ENCODE measurements around the gene PITPNM3. TPM values are rescaled to one million over a fixed set of nuclear protein-coding genes. Genes with fewer than 3 reads are reported as not detected.

Gene PITPNM3
- total RNA-seq, 1 donor from 2014 or later, result 1.3 TPM

DNA sequence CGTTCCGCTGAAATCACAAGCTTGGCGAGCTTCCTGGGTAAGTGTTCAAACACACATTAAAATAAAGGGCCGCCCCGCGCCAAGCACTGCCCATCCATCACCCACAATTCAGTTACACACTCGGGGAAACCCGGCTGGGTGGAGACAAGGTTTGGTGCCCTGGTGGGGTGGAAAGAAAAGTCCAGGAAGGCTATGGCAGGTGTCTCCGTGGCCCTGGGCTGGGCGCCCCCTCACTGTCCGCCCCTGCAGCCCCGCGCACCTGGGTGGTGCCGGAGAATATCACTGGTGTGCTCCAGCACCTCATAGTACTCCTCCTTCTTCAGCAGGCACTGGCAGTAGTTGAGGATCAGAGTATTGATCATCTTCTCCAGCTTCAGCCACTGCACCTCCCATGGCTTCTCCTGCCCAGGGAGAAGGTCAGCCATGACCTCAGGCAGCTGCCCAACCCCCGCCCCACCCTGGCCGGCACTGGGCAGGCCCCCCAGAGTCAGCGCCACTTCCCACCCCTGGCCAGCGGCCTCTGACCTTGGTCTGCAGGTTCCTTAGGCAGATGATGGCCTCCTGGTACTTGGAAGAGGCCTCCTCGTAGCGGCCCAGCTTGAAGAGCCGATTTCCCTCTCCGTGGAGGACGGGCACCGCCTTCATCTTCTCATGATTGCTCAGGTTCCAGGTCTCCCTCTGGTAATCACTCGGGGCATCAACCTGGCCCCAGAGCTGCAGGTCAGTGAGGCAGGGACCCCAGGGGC, 129.8 kb downstream of the PITPNM3 start:
- H3K4me3 ChIP-seq (ENCODE audit: low read depth, low read length), result no peak overlapping the region
- no peak for DNase-seq (ENCODE audit: low read depth)
- TF ChIP-seq, protein P1, sequence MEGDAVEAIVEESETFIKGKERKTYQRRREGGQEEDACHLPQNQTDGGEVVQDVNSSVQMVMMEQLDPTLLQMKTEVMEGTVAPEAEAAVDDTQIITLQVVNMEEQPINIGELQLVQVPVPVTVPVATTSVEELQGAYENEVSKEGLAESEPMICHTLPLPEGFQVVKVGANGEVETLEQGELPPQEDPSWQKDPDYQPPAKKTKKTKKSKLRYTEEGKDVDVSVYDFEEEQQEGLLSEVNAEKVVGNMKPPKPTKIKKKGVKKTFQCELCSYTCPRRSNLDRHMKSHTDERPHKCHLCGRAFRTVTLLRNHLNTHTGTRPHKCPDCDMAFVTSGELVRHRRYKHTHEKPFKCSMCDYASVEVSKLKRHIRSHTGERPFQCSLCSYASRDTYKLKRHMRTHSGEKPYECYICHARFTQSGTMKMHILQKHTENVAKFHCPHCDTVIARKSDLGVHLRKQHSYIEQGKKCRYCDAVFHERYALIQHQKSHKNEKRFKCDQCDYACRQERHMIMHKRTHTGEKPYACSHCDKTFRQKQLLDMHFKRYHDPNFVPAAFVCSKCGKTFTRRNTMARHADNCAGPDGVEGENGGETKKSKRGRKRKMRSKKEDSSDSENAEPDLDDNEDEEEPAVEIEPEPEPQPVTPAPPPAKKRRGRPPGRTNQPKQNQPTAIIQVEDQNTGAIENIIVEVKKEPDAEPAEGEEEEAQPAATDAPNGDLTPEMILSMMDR (conservative IDR thresholded peaks at IDR 0.05; ENCODE audit: low read depth, low read length), result no peak

DNA sequence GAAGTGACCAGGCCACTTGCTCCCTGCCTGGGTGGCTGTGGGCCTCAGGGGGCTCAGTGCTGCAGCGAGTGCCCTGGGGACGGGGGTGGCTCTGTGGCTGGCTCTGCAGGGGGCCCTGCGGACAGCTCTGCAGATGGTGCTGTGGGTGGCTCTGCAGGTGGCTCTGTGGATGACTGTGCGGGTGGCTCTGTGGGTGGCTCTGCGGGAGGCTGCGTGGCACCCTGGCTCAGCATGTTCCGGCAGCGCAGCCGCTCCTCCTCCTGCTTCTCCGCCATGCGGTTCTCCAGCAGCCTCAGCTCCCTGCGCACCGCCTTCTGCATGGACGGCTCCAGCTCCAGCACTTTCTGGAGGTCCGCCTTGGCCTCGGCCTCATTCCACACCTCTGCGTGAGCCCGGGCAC, 130.9 kb downstream of the PITPNM3 start:
- no peak overlapping the region for H3K4me3 ChIP-seq (ENCODE audit: low read depth, low read length)
- DNase-seq (ENCODE audit: low read depth), result no peak
- TF ChIP-seq, protein P1 (conservative IDR thresholded peaks at IDR 0.05; ENCODE audit: low read depth, low read length), result no peak

DNA sequence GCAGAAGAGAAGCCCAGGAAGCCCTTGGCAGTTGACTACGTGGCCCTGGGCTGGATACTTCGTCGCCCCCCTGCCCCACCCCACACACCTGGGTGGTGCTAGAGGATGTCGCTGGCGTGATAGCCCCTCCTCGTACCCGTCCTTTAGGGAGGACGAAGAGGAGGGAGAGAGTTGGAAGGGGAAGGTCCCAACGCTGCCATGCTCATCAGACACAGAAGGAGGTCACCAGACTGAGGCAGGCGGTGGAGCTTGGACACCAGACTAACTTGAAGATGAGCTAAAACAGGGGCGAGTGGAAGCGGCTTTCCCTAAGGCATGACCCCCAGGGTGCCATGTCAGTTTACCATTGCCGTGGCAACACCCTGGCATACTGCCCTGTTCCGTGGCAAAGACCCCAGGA, 132.4 kb downstream of the PITPNM3 start:
- DNase-seq (ENCODE audit: low read depth), result no peak
- H3K4me3 ChIP-seq (ENCODE audit: low read depth, low read length), result no peak overlapping the region
- TF ChIP-seq, protein P1 (conservative IDR thresholded peaks at IDR 0.05; ENCODE audit: low read depth, low read length), result no peak

DNA sequence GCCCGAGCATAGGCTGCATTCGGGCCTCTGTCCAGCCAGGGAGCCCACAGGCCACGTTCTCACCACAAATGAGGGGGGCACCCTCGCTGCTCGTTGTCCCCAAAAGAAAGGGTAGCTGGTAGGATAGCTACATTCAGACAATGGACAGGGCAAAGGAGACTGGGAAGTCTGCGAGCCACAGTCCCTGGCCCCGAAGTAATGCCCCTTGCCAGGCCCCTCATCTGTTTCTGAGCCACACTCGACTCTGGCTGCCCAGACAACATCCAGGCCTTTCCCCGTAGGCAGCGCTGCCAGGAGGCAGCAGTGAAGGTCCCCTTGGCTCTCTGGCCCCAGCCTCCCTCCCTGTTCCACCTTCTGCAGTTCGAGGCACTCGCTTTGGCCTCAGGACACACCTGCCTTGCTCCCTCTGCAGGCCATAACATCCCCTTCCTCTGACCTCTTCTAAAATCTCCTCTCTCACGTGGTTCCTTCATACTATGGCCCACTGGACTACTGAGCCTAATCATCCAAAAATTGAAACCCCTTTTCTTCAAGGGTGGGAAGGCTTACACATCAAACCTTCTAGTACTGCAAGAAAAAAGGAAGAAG, 133.6 kb downstream of the PITPNM3 start:
- no peak overlapping the region for H3K4me3 ChIP-seq (ENCODE audit: low read depth, low read length)
- no peak for DNase-seq (ENCODE audit: low read depth)
- TF ChIP-seq, protein P1 (conservative IDR thresholded peaks at IDR 0.05; ENCODE audit: low read depth, low read length), result no peak

DNA sequence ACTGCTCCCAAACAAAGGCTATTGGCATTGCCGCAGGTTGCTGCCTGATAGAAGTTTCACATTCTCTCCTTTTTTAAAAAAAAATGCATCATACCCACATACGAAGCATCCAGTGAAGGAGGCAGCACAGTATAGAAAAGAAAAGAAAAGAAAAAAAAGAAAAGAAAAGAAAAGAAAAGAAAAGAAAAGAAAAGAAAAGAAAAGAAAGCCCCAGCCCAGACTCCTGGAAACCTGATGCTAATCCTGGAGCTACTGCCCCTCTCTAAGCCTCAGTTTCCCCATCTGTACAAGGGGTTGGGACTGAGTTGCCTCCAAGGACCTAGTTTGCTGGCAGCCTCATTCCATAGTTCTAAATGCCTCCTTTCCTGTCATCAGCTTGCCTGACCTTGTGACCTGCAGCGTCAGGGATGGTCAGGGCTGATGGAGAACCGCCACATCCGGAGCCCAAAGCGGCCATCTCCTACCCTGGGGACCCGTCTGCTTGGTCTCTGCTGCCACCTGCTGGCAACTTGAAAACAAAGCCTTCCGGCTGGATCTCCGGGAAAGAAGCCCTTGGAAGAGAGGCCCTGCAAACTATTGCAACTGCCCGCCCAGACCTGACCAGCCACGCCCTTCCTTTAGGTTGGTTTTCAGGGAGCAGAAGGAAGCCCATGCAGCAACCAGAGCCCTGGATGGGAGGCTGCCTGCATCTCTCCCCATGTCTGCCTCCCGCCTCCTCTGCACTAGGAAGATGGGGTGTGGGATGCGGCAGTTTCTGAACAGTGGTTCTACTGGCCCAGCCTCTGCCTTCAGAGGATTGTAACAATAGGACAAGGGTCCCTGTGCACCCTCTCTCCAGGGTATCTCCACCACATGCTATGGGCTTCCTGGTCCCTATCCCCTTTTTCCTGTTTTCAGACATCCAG, 134.4 kb downstream of the PITPNM3 start:
- DNase-seq (ENCODE audit: low read depth), result no peak
- H3K4me3 ChIP-seq (ENCODE audit: low read depth, low read length), result no peak overlapping the region
- TF ChIP-seq, protein P1 (conservative IDR thresholded peaks at IDR 0.05; ENCODE audit: low read depth, low read length), result peak; percentile 85

DNA sequence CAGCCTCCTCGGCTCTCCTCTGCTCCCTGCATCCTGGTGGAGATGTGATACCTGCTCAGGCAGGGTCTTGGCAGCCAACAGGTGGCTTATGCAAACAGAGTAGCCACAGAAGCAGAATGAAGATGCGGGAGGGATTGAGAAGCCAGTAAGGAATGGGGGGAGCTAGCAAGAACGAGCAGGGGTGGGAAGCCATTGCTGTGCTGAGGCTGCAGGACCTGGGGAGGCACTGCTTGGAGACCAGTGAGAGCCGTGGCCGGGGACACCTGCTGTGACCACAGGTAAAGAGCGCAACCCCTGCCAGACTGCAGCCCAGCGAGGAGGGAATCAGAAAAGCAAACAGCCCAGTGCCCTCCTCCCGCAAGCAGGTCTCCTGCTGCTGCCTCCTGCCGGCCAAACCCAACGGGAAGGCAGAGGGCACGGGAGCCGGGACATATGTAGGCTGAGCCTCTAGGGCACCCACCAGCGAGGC, 136.1 kb downstream of the PITPNM3 start:
- DNase-seq (ENCODE audit: low read depth), result no peak
- TF ChIP-seq, protein P1 (conservative IDR thresholded peaks at IDR 0.05; ENCODE audit: low read depth, low read length), result peak; percentile 59

More for the DNA sequence above, 136.1 kb downstream of the PITPNM3 start:
- H3K4me3 ChIP-seq (ENCODE audit: low read depth, low read length), result no peak overlapping the region
